Caco-2 (cell line): ENCODE measurements around the gene FXYD5. TPM values are rescaled to one million over a fixed set of nuclear protein-coding genes. Genes with fewer than 3 reads are reported as not detected.

Experiments
- BruUV-seq: library from RNA; stranded (reverse); fragments of 400-500 nt; replicated peaks from 2 replicates; lab custom pipeline; 2021; lab: Mats Ljungman, UMichigan
- CTCF ChIA-PET: fragments of 300-600 bp; sonication (Branson Sonifier 250); formaldehyde crosslinking; loops from one replicate; lab custom pipeline; 2022; ENCODE audit warnings: antibody characterized with exemption; lab: Charles Lee
- POLR2A ChIA-PET: fragments of 300-600 bp; sonication (Branson Sonifier 250); formaldehyde crosslinking; loops from one replicate; lab custom pipeline; 2022; ENCODE audit warnings: antibody characterized with exemption; lab: Charles Lee
- DNase-seq, 2 experiments: peaks; one replicate each; pipeline versions ENCODE4 v3.0.0 to v3.0.0-alpha.2; 2020 to 2022
- H3K27me3 ChIP-seq: replicated peaks from 2 replicates; pipeline ENCODE4 v1.6.0; 2011; ENCODE audit warnings: low read length; ENCODE audit not compliant: control insufficient read depth, insufficient read depth
- H3K36me3 ChIP-seq: 2 replicates; pipeline ENCODE4 v1.5.1; 2011; ENCODE audit warnings: low read length; ENCODE audit not compliant: control insufficient read depth, insufficient read depth
- H3K4me1 ChIP-seq: fragments of 250-450 bp; sonication (Bioruptor Pico); 2 replicates; pipeline ENCODE4 v1.5.1; 2020; ENCODE audit warnings: mild to moderate bottlenecking
- H3K4me3 ChIP-seq: 2 replicates; pipeline ENCODE4 v1.5.1; 2011; ENCODE audit warnings: low read depth, mild to moderate bottlenecking, control low read depth, low read length
- H3K9me3 ChIP-seq: fragments of 250-450 bp; sonication (Bioruptor Pico); 2 replicates; pipeline ENCODE4 v1.5.1; 2020; ENCODE audit warnings: mild to moderate bottlenecking, moderate library complexity
- H3K27ac Mint-ChIP-seq: one replicate; pipeline ENCODE4 v1.8.0; 2022; ENCODE audit warnings: mixed read lengths; ENCODE audit not compliant: unreplicated experiment
- H3K27me3 Mint-ChIP-seq: one replicate; pipeline ENCODE4 v1.8.0; 2022; ENCODE audit warnings: mixed read lengths; ENCODE audit not compliant: insufficient read depth, unreplicated experiment
- H3K36me3 Mint-ChIP-seq: one replicate; pipeline ENCODE4 v1.8.0; 2022; ENCODE audit warnings: mild to moderate bottlenecking, mixed read lengths; ENCODE audit not compliant: insufficient read depth, unreplicated experiment
- H3K4me1 Mint-ChIP-seq: one replicate; pipeline ENCODE4 v1.8.0; 2022; ENCODE audit warnings: low read depth, mixed read lengths; ENCODE audit not compliant: unreplicated experiment
- H3K4me3 Mint-ChIP-seq: one replicate; pipeline ENCODE4 v1.8.0; 2022; ENCODE audit warnings: mild to moderate bottlenecking, moderate library complexity, mixed read lengths; ENCODE audit not compliant: unreplicated experiment
- H3K9me3 Mint-ChIP-seq: one replicate; pipeline ENCODE4 v1.8.0; 2022; ENCODE audit warnings: mixed read lengths; ENCODE audit not compliant: unreplicated experiment
- CTCF ChIP-seq, 2 experiments: fragments of 200-600 bp in 1 of 2; IDR thresholded peaks; 1 replicate in 1 of 2; 2 replicates in 1 of 2; pipeline versions ENCODE4 v1.5.1 to v1.8.0; 2011 to 2022; ENCODE audit warnings: antibody characterized with exemption in 1 of 2, control low read depth in 1 of 2, inconsistent platforms in 1 of 2, low read depth in 1 of 2, low read length in 1 of 2, mild to moderate bottlenecking in 1 of 2, moderate library complexity in 1 of 2; ENCODE audit not compliant: insufficient read depth in 1 of 2, severe bottlenecking in 1 of 2, unreplicated experiment in 1 of 2
- intact Hi-C: fragments of 100-400 bp; cut with micrococcal nuclease; formaldehyde crosslinking; loops from one replicate; pipeline ENCODE4 v1.10.0; 2022; ENCODE audit not compliant: unreplicated experiment
- total RNA-seq: library from RNA; stranded (reverse); gene quantifications from 2 replicates; pipeline ENCODE4 v1.2.3, GENCODE V29; 2022

The FXYD5 gene
- total RNA-seq, 1 experiment from 2014 or later: 20.4 TPM

- POLR2A ChIA-PET: no interaction called here
- H3K36me3 ChIP-seq: 0 out of 2 replicates have a peak, but pooled peaks cover 2% of the 10 kb centered on the region
- H3K9me3 ChIP-seq: no peaks in the 10 kb centered on the region
- Mint-ChIP-seq H3K27me3 (no peaks in the 10 kb centered on the region), H3K9me3 (no peaks in the 10 kb centered on the region), H3K4me1 (peaks cover 16% of the 10 kb centered on the region), H3K27ac (peak overlapping the region; percentile 62), H3K36me3 (peaks cover 8% of the 10 kb centered on the region), H3K4me3 (no peak overlapping the region)
- intact Hi-C loops: no loop called here
- no peak for TF ChIP-seq CTCF (IDR thresholded peaks at IDR 0.05; ENCODE audit: insufficient read depth in 1 of 2, low read depth in 1 of 2, low read length in 1 of 2, severe bottlenecking in 1 of 2, unreplicated experiment in 1 of 2)
- DNase-seq: no peak
- H3K4me1 ChIP-seq: peaks cover 17% of the 10 kb centered on the region
- CTCF ChIA-PET: interaction anchor here (1.8 kb wide), 1 partner anchor 16 kb away, joined by 5 read pairs; no protein-coding TSS in a partner anchor
- BruUV-seq: no TSS peak
- H3K4me3 ChIP-seq: no peak overlapping the region
- H3K27me3 ChIP-seq: no peaks in the 10 kb centered on the region
Measured at GRCh38 chr19:35125749-35126623, 28.5 kb upstream of the FXYD5 start.

DNA sequence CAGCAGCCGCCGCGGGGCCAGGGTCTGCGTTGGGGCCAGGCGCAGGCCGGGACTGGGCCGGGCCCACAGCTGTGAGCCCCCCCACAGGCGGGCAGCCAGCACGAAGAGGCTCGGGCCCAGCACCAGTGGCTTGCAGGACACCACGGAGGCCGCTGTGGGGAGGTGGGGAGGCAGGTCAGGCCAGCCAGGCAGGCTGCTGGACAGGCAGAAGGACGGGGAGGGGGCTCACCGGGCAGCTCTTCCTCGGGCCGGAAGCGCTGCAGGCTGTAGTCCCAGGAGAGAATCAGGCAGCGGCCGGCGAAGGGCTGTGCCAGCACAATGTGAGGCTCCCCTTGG, 27.9 kb upstream of the FXYD5 start:
- Mint-ChIP-seq H3K9me3 (no peaks in the 10 kb centered on the region), H3K27ac (no peak overlapping the region), H3K4me1 (peaks cover 16% of the 10 kb centered on the region), H3K36me3 (peaks cover 8% of the 10 kb centered on the region), H3K27me3 (no peaks in the 10 kb centered on the region), H3K4me3 (no peak overlapping the region)
- ChIA-PET CTCF (no interaction called here), POLR2A (no interaction called here)
- Histone ChIP-seq H3K4me1 (peaks cover 19% of the 10 kb centered on the region), H3K4me3 (no peak overlapping the region), H3K27me3 (no peaks in the 10 kb centered on the region), H3K36me3 (0 out of 2 replicates have a peak, but pooled peaks cover under 1% of the 10 kb centered on the region), H3K9me3 (no peaks in the 10 kb centered on the region)
- no peak for DNase-seq
- no TSS peak for BruUV-seq
- no peak for TF ChIP-seq CTCF (IDR thresholded peaks at IDR 0.05; ENCODE audit: insufficient read depth in 1 of 2, low read depth in 1 of 2, low read length in 1 of 2, severe bottlenecking in 1 of 2, unreplicated experiment in 1 of 2)
- intact Hi-C loops: no loop called here

DNA sequence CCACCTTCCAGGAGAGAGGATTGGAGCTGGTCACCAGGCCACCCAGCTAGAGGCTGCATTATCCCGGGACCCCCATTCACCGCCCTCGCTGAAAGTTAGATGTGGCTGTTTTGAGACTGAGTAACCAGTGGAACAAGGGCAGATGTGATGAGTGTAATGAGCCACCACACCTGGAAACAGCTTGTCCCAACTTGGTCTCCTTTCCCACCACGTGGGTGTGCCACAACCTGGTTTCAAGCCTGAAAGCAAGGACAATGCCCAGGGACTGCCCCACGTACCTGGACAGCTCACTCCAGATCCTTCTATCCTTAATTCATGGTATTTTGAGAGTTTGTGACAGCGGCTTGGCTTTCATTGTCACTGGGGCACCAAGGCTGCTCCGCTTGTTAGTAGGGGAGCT, 26.7 kb upstream of the FXYD5 start:
- intact Hi-C loops: no loop called here
- no peak overlapping the region for H3K4me3 ChIP-seq
- no peak for DNase-seq
- BruUV-seq: no TSS peak
- ChIA-PET POLR2A (no interaction called here), CTCF (no interaction called here)
- H3K27me3 Mint-ChIP-seq: no peaks in the 10 kb centered on the region
- H3K4me3 Mint-ChIP-seq: no peak overlapping the region
- H3K36me3 Mint-ChIP-seq: peaks cover 8% of the 10 kb centered on the region
- no peaks in the 10 kb centered on the region for H3K36me3 ChIP-seq
- no peak for TF ChIP-seq CTCF (IDR thresholded peaks at IDR 0.05; ENCODE audit: insufficient read depth in 1 of 2, low read depth in 1 of 2, low read length in 1 of 2, severe bottlenecking in 1 of 2, unreplicated experiment in 1 of 2)
- H3K4me1 ChIP-seq: peaks cover 19% of the 10 kb centered on the region
- no peaks in the 10 kb centered on the region for H3K9me3 ChIP-seq
- no peaks in the 10 kb centered on the region for H3K9me3 Mint-ChIP-seq
- H3K27ac Mint-ChIP-seq: no peak overlapping the region
- peaks cover 16% of the 10 kb centered on the region for H3K4me1 Mint-ChIP-seq
- H3K27me3 ChIP-seq: no peaks in the 10 kb centered on the region
